ENCODE data around the gene NAP1L4. TPM values are rescaled to one million over a fixed set of nuclear protein-coding genes. Genes with fewer than 3 reads are reported as not detected.

Gene NAP1L4
- total RNA-seq, 1 donor from 2014 or later, result 132 TPM

- DNase-seq, result no peak
Measured at GRCh38 chr11:2992997-2993325, 832 bp upstream of the NAP1L4 start.

GRCh38 chr11:2991452-2992233 lies 486 bp downstream of the NAP1L4 start:
- DNase-seq, result peak; percentile 57

GRCh38 chr11:2990617-2991451 lies 1.3 kb downstream of the NAP1L4 start:
- DNase-seq, result peak; percentile 41

- DNase-seq, result peak; percentile 7
Measured at GRCh38 chr11:2989551-2989950, 2.6 kb downstream of the NAP1L4 start.

- peak; percentile 11 for DNase-seq
Measured at GRCh38 chr11:2989006-2989405, 3.1 kb downstream of the NAP1L4 start.

- DNase-seq, result peak; percentile 8
Measured at GRCh38 chr11:2987881-2988861, 4.0 kb downstream of the NAP1L4 start.

GRCh38 chr11:2983908-2984307 lies 8.2 kb downstream of the NAP1L4 start:
- no peak for DNase-seq

- DNase-seq, result no peak
Measured at GRCh38 chr11:2982214-2982613, 9.9 kb downstream of the NAP1L4 start.

- DNase-seq, result no peak
Measured at GRCh38 chr11:2981130-2981529, 11.0 kb downstream of the NAP1L4 start.

GRCh38 chr11:2980168-2980840 lies 11.8 kb downstream of the NAP1L4 start:
- DNase-seq, result no peak

- DNase-seq, result no peak
Measured at GRCh38 chr11:2977113-2977512, 15.0 kb downstream of the NAP1L4 start.

GRCh38 chr11:2976294-2977063 lies 15.7 kb downstream of the NAP1L4 start:
- no peak for DNase-seq

GRCh38 chr11:2975594-2975993 lies 16.5 kb downstream of the NAP1L4 start:
- peak; percentile 62 for DNase-seq

GRCh38 chr11:2974272-2974671 lies 17.9 kb downstream of the NAP1L4 start:
- no peak for DNase-seq

GRCh38 chr11:2968341-2968900 lies 23.7 kb downstream of the NAP1L4 start:
- no peak for DNase-seq

GRCh38 chr11:2964782-2965181 lies 27.3 kb downstream of the NAP1L4 start:
- DNase-seq, result no peak

GRCh38 chr11:2963761-2964160 lies 28.4 kb downstream of the NAP1L4 start:
- DNase-seq, result no peak

- no peak for DNase-seq
Measured at GRCh38 chr11:2963112-2963754, 28.9 kb downstream of the NAP1L4 start.

- DNase-seq, result no peak
Measured at GRCh38 chr11:2961080-2961479, 31.0 kb downstream of the NAP1L4 start.

- no peak for DNase-seq
Measured at GRCh38 chr11:2960139-2960538, 32.0 kb downstream of the NAP1L4 start.

- no peak for DNase-seq
Measured at GRCh38 chr11:2958251-2958650, 33.9 kb downstream of the NAP1L4 start.

All from dermis blood vessel endothelial cell (primary cell).